Adrenal gland (tissue), 5 donors: ENCODE results near the gene TMEM258.

Source experiments
- CTCF ChIP-seq, 6 experiments: fragments of 450-650 bp in 4 of 6; fragments of 200-600 bp in 2 of 6; sonication (generic) in 1 of 6; IDR thresholded peaks; 1 replicate in 5 of 6; 2 replicates in 1 of 6; pipeline versions ENCODE4 v1.5.1 to v1.8.0; 2016 to 2021; ENCODE audit warnings: antibody characterized with exemption in 6 of 6, mild to moderate bottlenecking in 2 of 6, moderate library complexity in 1 of 6
- POLR2A ChIP-seq, 2 donors: fragments of 450-650 bp; IDR thresholded peaks; one replicate each; pipeline ENCODE4 v1.6.1; 2017; ENCODE audit warnings: antibody characterized with exemption in 2 of 2, mild to moderate bottlenecking in 2 of 2, moderate library complexity in 1 of 2
- donor health status: DM: no; HTN: no; CAD: no.

GRCh38 chr11:61810671-61811175, 18.3 kb upstream of the TMEM258 start:
- no peak for TF ChIP-seq CTCF (IDR thresholded peaks at IDR 0.05)
- TF ChIP-seq POLR2A (IDR thresholded peaks at IDR 0.05) = no peak
